ENCODE data around the gene TMEM121. TPM values are rescaled to one million over a fixed set of nuclear protein-coding genes. Genes with fewer than 3 reads are reported as not detected.
A peak's percentile ranks its signal among the peaks of the same experiment; 100 is the strongest.

TMEM121 gene
- total RNA-seq, 5 donors from 2014 or later (not counting 1 experiment from before 2014, with no cell fraction given): 1.8 to 6.7 (median 4.0) TPM

- Mint-ChIP-seq H3K27me3 (peaks cover 3% of the 10 kb centered on the region in 2 donors), H3K27ac (no peak overlapping the region), H3K9me3 (no peaks in the 10 kb centered on the region), H3K36me3 (no peaks in the 10 kb centered on the region), H3K4me1 (no peaks in the 10 kb centered on the region), H3K4me3 (no peak overlapping the region)
- no peaks in the 10 kb centered on the region for H3K36me3 ChIP-seq (ENCODE audit: control insufficient read depth in 2 of 2, extremely low read depth in 1 of 2, insufficient read depth in 1 of 2, low read length in 1 of 2)
- DNase-seq (peak in 1 of 35 experiments; percentile 9), ATAC-seq (replicated peaks in 1 of 4) (no peak)
- no peaks in the 10 kb centered on the region for H3K9me3 ChIP-seq
- no peak overlapping the region for H3K4me3 ChIP-seq (ENCODE audit: control insufficient read depth in 1 of 2, extremely low read depth in 1 of 2, low read length in 1 of 2)
- WGBS (ENCODE audit: insufficient coverage): 81% methylated on average over 5 of the region's 13 CpGs
- ChIA-PET POLR2A (no interaction called here), CTCF (no interaction called here)
- no peaks in the 10 kb centered on the region for H3K4me1 ChIP-seq (ENCODE audit: control insufficient read depth in 1 of 2, extremely low read depth in 1 of 2, insufficient read depth in 2 of 2, low read length in 2 of 2)
- no peaks in the 10 kb centered on the region for H3K27me3 ChIP-seq (replicated peaks in 1 of 2; ENCODE audit: control insufficient read depth in 2 of 2, extremely low read depth in 1 of 2, insufficient read depth in 2 of 2, low read length in 1 of 2)
- no peak overlapping the region for H3K27ac ChIP-seq (ENCODE audit: low read length)
Measured at GRCh38 chr14:105501504-105502291, 24.7 kb upstream of the TMEM121 start.

- H3K27me3 ChIP-seq (replicated peaks in 1 of 2; ENCODE audit: control insufficient read depth in 2 of 2, extremely low read depth in 1 of 2, insufficient read depth in 2 of 2, low read length in 1 of 2): peaks cover 0 to 4% of the 10 kb centered on the region in 2 experiments
- peaks cover 5 to 6% of the 10 kb centered on the region in 2 donors for H3K27me3 Mint-ChIP-seq
- no peaks in the 10 kb centered on the region for H3K4me1 ChIP-seq (ENCODE audit: control insufficient read depth in 1 of 2, extremely low read depth in 1 of 2, insufficient read depth in 2 of 2, low read length in 2 of 2)
- H3K4me3 Mint-ChIP-seq: peak overlapping the region in 1 of 3 donors; percentile 54
- H3K4me1 Mint-ChIP-seq: no peaks in the 10 kb centered on the region
- H3K36me3 Mint-ChIP-seq: no peaks in the 10 kb centered on the region
- no peaks in the 10 kb centered on the region for H3K9me3 Mint-ChIP-seq
- 89% methylated on average over 18 of the region's 18 CpGs for WGBS (ENCODE audit: insufficient coverage)
- no peak overlapping the region for H3K27ac Mint-ChIP-seq
- no peaks in the 10 kb centered on the region for H3K36me3 ChIP-seq (ENCODE audit: control insufficient read depth in 2 of 2, extremely low read depth in 1 of 2, insufficient read depth in 1 of 2, low read length in 1 of 2)
- ATAC-seq (replicated peaks in 1 of 4): no peak
- DNase-seq: peak in 1 of 35 experiments; percentile 6
- H3K4me3 ChIP-seq (ENCODE audit: control insufficient read depth in 1 of 2, extremely low read depth in 1 of 2, low read length in 1 of 2): no peak overlapping the region
- no peak overlapping the region for H3K27ac ChIP-seq (ENCODE audit: low read length)
- ChIA-PET POLR2A (no interaction called here), CTCF (no interaction called here)
- no peaks in the 10 kb centered on the region for H3K9me3 ChIP-seq
Measured at GRCh38 chr14:105502446-105503295, 23.7 kb upstream of the TMEM121 start.

- ATAC-seq (replicated peaks in 1 of 4): no peak
Measured at GRCh38 chr14:105503296-105503640, 23.1 kb upstream of the TMEM121 start.

GRCh38 chr14:105503935-105504692 lies 22.3 kb upstream of the TMEM121 start:
- Histone ChIP-seq H3K9me3 (no peaks in the 10 kb centered on the region), H3K27ac (ENCODE audit: low read length) (no peak overlapping the region), H3K4me3 (ENCODE audit: control insufficient read depth in 1 of 2, extremely low read depth in 1 of 2, low read length in 1 of 2) (no peak overlapping the region), H3K4me1 (ENCODE audit: control insufficient read depth in 1 of 2, extremely low read depth in 1 of 2, insufficient read depth in 2 of 2, low read length in 2 of 2) (no peaks in the 10 kb centered on the region), H3K36me3 (ENCODE audit: control insufficient read depth in 2 of 2, extremely low read depth in 1 of 2, insufficient read depth in 1 of 2, low read length in 1 of 2) (no peaks in the 10 kb centered on the region), H3K27me3 (replicated peaks in 1 of 2; ENCODE audit: control insufficient read depth in 2 of 2, extremely low read depth in 1 of 2, insufficient read depth in 2 of 2, low read length in 1 of 2) (peaks cover 0 to 14% of the 10 kb centered on the region in 2 experiments)
- ChIA-PET CTCF (interaction anchor here in 1 of 2 donors (0.7 kb wide), 1 partner anchor 216 kb away, joined by 7 read pairs; no protein-coding TSS in a partner anchor), POLR2A (no interaction called here)
- H3K9me3 Mint-ChIP-seq: no peaks in the 10 kb centered on the region
- H3K36me3 Mint-ChIP-seq: no peaks in the 10 kb centered on the region
- WGBS (ENCODE audit: insufficient coverage): 71% methylated on average over 21 of the region's 29 CpGs
- no peak overlapping the region for H3K27ac Mint-ChIP-seq
- H3K4me1 Mint-ChIP-seq: no peaks in the 10 kb centered on the region
- H3K27me3 Mint-ChIP-seq: peaks cover 14 to 15% of the 10 kb centered on the region in 2 donors
- no peak for ATAC-seq (replicated peaks in 1 of 4)
- DNase-seq: peak in 1 of 35 experiments; percentile 17
- H3K4me3 Mint-ChIP-seq: no peak overlapping the region

More at GRCh38 chr14:105503296-105503640, 23.1 kb upstream of the TMEM121 start:
- peaks cover 9 to 10% of the 10 kb centered on the region in 2 donors for H3K27me3 Mint-ChIP-seq
- no peaks in the 10 kb centered on the region for H3K4me1 Mint-ChIP-seq
- Histone ChIP-seq H3K9me3 (no peaks in the 10 kb centered on the region), H3K36me3 (ENCODE audit: control insufficient read depth in 2 of 2, extremely low read depth in 1 of 2, insufficient read depth in 1 of 2, low read length in 1 of 2) (no peaks in the 10 kb centered on the region), H3K27ac (ENCODE audit: low read length) (no peak overlapping the region), H3K4me3 (ENCODE audit: control insufficient read depth in 1 of 2, extremely low read depth in 1 of 2, low read length in 1 of 2) (no peak overlapping the region), H3K27me3 (replicated peaks in 1 of 2; ENCODE audit: control insufficient read depth in 2 of 2, extremely low read depth in 1 of 2, insufficient read depth in 2 of 2, low read length in 1 of 2) (peaks cover 0 to 8% of the 10 kb centered on the region in 2 experiments), H3K4me1 (ENCODE audit: control insufficient read depth in 1 of 2, extremely low read depth in 1 of 2, insufficient read depth in 2 of 2, low read length in 2 of 2) (no peaks in the 10 kb centered on the region)
- H3K4me3 Mint-ChIP-seq: no peak overlapping the region
- no peak overlapping the region for H3K27ac Mint-ChIP-seq
- no peaks in the 10 kb centered on the region for H3K36me3 Mint-ChIP-seq
- POLR2A ChIA-PET: no interaction called here
- 96% methylated on average over 3 of the region's 7 CpGs for WGBS (ENCODE audit: insufficient coverage)
- CTCF ChIA-PET: interaction anchor here in 1 of 2 donors (0.7 kb wide), 1 partner anchor 215 kb away, joined by 7 read pairs; no protein-coding TSS in a partner anchor
- DNase-seq: no peak
- no peaks in the 10 kb centered on the region for H3K9me3 Mint-ChIP-seq

- Histone ChIP-seq H3K27me3 (replicated peaks in 1 of 2; ENCODE audit: control insufficient read depth in 2 of 2, extremely low read depth in 1 of 2, insufficient read depth in 2 of 2, low read length in 1 of 2) (peaks cover 0 to 23% of the 10 kb centered on the region in 2 experiments), H3K9me3 (no peaks in the 10 kb centered on the region), H3K36me3 (ENCODE audit: control insufficient read depth in 2 of 2, extremely low read depth in 1 of 2, insufficient read depth in 1 of 2, low read length in 1 of 2) (no peaks in the 10 kb centered on the region), H3K4me3 (ENCODE audit: control insufficient read depth in 1 of 2, extremely low read depth in 1 of 2, low read length in 1 of 2) (no peak overlapping the region), H3K4me1 (ENCODE audit: control insufficient read depth in 1 of 2, extremely low read depth in 1 of 2, insufficient read depth in 2 of 2, low read length in 2 of 2) (no peaks in the 10 kb centered on the region), H3K27ac (ENCODE audit: low read length) (no peak overlapping the region)
- Mint-ChIP-seq H3K9me3 (no peaks in the 10 kb centered on the region), H3K27ac (no peak overlapping the region), H3K27me3 (peaks cover 14 to 15% of the 10 kb centered on the region in 2 donors), H3K36me3 (no peaks in the 10 kb centered on the region), H3K4me3 (no peak overlapping the region), H3K4me1 (no peaks in the 10 kb centered on the region)
- ATAC-seq (replicated peaks in 1 of 4): no peak
- no peak for DNase-seq
- ChIA-PET CTCF (no interaction called here), POLR2A (interaction anchor here in 1 of 2 donors (0.6 kb wide), 1 partner anchor 11 kb away, joined by 3 read pairs; no protein-coding TSS in a partner anchor)
- WGBS (ENCODE audit: insufficient coverage): 93% methylated on average over 16 of the region's 16 CpGs
Measured at GRCh38 chr14:105505101-105505500, 21.3 kb upstream of the TMEM121 start.

GRCh38 chr14:105507247-105507646 lies 19.1 kb upstream of the TMEM121 start:
- peak in 1 of 35 experiments; percentile 2 for DNase-seq
- no peaks in the 10 kb centered on the region for H3K36me3 Mint-ChIP-seq

More at GRCh38 chr14:105507247-105507646, 19.1 kb upstream of the TMEM121 start:
- Mint-ChIP-seq H3K4me1 (no peaks in the 10 kb centered on the region), H3K4me3 (no peak overlapping the region), H3K9me3 (no peaks in the 10 kb centered on the region), H3K27me3 (peaks cover 20 to 26% of the 10 kb centered on the region in 2 donors), H3K27ac (no peak overlapping the region)
- Histone ChIP-seq H3K27me3 (replicated peaks in 1 of 2; ENCODE audit: control insufficient read depth in 2 of 2, extremely low read depth in 1 of 2, insufficient read depth in 2 of 2, low read length in 1 of 2) (peaks cover 2 to 43% of the 10 kb centered on the region in 2 experiments), H3K36me3 (ENCODE audit: control insufficient read depth in 2 of 2, extremely low read depth in 1 of 2, insufficient read depth in 1 of 2, low read length in 1 of 2) (no peaks in the 10 kb centered on the region), H3K4me1 (ENCODE audit: control insufficient read depth in 1 of 2, extremely low read depth in 1 of 2, insufficient read depth in 2 of 2, low read length in 2 of 2) (no peaks in the 10 kb centered on the region), H3K27ac (ENCODE audit: low read length) (no peak overlapping the region), H3K4me3 (ENCODE audit: control insufficient read depth in 1 of 2, extremely low read depth in 1 of 2, low read length in 1 of 2) (no peak overlapping the region), H3K9me3 (no peaks in the 10 kb centered on the region)
- ChIA-PET CTCF (interaction anchor here in 1 of 2 donors (0.7 kb wide), 1 partner anchor 756 kb away, joined by 5 read pairs; no protein-coding TSS in a partner anchor), POLR2A (no interaction called here)
- no peak for ATAC-seq (replicated peaks in 1 of 4)
- 39% methylated on average over 13 of the region's 17 CpGs for WGBS (ENCODE audit: insufficient coverage)

All from T-cell (primary cell).